NCI-H446 (cell line): ENCODE data around the gene PEX11A.

Experiments
- DNase-seq, 2 experiments: peaks; one replicate each; lab custom pipeline; 2025; lab: John Stamatoyannopoulos, UW

The PEX11A gene

GRCh38 chr15:89654847-89655805 is 35.4 kb downstream of the PEX11A start, which contains the start of gene KIF7:
TSS of gene KIF7 (minus strand) at chr15:89655467. CDS start at chr15:89652930, 2,537 bp downstream.
- DNase-seq: no peak

DNA sequence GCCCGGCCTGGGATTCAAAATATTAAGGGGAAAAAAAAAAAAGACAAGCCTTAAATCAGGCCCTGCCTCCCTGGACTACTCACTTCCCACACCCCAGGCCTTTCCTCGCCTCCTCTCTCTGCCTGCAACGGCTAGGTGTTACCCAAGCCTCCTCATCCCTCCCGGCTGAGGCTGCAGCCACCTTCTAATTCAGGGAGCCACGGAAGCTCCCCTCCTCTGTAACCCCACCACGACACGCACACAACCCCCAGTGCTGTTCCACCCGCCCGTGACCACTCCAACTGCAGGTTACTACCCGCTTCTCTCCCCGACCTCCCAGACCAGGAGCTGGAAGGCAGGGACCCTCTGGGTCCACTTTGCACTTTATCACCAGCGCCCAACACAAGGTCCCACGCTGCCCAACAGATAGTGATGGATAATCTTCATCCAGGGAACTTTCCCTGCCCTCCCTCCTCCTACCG is 36.2 kb downstream of the PEX11A start:
- no peak for DNase-seq

DNA sequence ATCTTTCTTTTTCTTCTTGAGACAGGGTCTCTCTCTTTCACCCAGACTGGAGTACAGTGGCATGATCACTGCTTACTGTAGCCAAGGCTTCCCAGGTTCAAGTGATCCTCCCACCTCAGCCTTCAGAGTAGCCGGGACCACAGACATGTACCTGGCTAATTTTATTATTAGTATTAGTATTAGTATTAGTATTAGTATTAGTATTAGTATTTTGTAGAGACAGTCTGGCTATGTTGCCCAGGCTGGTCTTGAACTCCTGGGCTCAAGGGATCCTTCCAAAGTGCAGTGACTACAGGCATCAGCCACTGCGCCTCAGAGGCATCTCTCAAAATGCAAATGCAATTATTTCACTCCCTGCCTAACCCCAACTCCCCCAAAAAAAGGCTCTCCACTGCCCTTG is 37.0 kb downstream of the PEX11A start:
- DNase-seq: no peak

GRCh38 chr15:89652666-89653065 is 37.9 kb downstream of the PEX11A start:
- no peak for DNase-seq

DNA sequence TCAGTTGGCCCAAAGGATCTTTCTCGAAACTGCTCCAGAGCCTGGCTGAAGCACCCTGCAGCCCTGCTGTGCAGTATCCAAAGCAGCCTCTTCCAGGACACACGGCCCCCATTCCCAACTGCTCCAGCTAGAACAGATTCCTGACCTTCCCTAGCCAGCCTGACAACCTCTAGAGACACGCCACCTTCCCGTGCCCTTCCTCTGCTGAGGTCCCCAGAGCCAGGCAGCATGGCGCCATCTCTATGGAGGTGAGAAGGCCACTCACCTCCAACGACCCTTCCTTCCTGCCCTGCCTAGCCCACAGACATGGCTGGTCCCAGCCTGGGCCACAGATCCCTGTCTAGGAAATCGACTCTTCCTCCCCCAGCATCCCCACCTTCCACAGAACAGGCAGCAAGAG is 38.4 kb downstream of the PEX11A start:
- no peak for DNase-seq

DNA sequence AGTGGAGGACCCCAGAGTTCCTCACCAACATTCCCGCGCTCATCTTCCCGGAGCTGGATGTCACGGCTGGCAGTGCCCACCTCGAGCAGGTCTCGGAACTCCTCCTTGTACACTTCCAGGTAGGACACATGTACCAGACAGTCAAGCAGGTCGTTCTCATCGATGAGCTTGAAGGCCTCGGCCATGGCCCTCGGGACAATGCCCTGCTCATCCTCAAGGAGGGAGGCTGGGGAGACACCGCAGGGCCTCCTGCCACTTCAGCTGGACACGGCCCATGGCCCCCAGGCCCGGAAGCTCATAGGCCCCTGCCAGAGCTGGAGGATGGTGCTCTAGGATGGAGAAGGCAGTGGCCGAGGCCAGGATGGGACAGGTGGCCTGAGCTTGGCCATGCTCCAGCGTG is 40.8 kb downstream of the PEX11A start:
- DNase-seq: no peak

DNA sequence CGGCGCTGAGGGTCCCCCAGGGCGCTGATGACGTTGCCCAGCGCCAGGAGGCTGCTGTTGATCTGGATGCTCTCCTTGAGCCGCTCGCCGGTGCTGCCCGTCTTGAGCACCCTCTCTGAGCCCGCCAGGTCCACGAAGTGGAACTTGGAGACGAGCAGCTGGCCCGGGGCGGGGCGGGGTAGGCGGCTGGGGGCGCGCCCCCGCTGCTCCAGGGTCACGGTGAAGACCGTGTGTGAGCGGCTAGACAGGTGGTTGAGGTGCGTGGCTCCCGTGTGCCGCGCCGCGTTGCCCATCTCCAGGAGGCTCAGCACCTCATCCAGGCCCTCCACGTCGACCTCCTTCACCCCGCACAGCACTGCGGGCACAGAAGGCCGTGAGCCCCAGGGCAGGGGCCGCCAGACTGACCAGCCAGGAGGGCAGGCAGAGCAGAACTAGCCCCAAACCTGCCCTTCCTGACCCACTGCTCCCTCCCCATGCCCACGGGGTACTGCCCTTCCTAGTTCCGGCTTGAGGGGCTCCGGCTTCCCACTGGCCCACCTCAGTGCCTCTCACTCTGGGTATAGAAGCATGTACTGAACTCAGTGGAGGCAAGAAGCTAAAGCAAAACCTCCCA is 41.4 kb downstream of the PEX11A start:
- no peak for DNase-seq

DNA sequence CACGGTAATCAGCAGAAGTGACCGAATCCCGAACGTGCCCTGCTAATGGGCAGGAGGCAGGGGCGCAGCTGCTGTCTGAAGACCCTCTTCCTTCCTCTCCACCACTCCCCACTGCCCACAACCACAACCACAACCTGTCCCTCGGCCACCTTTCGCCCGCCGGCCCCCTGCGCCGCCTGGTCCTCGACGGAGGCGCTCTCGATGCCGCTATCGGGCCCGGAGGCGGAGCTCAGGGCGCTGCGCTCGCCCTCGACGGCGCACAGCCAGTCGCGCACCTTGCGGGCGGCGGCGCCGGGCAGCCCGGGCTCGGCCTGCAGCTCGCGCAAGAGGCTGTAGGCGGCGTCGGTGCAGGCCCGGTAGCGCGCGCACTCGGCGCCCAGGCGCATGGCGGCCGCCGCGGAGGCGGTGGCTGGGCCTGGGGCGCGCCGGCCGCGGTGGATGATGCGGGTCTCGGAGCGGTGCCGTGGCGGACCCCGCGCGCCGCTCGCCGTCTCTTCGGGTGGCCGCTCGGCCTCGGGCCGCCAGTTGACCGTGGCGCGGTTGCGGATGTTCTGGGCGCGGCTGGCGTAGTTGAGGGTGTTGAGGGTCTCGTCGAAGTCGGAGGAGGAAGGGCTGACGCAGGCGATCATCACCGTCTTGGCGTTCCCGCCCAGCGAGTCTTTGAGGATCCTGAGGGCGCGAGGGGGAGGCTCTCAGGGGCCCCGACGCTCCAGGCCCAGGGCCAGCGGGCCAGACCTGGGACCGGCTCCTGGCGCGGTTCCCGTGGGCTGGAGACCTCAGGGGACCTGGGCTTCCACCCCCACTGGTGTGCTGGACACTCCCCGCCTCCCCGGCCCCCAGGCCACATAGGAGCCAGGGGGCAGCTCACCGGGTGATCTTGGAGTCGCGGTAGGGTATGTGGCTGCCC is 42.2 kb downstream of the PEX11A start:
- DNase-seq: no peak

DNA sequence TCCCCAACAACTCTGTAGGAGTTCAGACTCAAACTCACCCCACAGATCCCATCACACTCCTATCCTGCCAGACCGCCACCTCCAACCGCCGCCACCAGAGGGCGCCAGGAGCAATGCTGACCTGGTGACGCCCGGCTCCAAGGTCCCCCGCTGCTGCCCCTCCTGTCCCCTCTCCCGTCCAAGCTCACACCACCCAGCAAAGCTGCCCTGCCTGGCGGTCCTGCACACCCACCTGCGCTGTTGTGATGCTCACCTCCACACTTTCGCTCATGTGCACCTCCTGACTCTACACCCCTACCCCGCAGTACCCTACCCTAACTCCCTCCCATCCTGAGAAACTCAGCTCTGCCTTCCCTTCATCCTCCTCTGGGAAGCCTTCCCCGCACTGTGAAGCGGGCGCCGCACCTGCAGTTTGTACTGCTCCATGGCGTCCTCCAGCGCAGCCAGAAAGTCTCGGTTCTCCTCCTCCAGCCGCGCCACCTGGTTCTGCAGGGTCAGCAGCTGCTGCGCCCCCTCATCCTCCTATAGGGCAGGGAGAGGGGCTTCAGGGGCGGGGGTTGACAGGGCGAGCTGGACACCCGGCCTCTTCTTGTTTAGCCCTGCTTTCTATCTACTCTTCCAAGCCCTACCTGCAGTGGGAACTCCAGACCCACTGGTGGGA is 43.2 kb downstream of the PEX11A start:
- peak in 1 of 2 experiments; percentile 45 for DNase-seq

DNA sequence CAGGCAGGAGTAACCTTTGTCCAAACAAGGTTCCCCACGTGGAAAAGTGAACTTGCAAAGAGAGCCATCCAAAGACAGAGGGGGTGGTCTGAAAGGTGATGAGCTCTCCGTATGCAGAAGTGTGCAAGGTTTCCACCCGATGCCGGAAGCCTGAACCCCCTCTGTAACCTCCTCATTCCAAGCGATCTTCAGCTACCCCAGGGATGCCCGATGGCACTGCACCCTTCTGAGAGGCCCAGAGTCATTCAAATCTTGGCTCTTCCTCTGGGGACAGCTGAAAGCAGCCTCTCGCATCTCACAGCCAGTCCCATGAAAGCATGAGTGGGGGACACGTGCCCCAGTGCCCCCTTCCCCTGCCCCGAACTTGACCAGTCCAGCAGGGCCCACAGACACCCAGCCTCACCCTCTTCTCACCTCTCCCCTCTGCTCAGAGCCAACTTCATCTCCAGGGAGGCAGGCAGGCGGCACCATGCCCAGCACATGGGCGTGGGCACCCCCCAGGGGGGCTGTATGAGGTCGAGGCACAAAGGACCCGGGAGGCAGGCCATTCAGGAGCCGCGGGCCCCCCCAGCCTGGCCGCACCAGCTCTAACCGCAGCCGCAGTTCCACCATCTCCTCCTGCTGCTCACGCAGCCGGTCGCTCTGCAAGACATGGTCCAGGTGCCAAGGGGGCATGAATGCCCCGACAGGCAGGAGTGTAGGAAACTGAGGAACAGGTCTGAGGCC is 44.0 kb downstream of the PEX11A start:
- DNase-seq: no peak

- DNase-seq: no peak
Observed at GRCh38 chr15:89645680-89646079, 44.9 kb downstream of the PEX11A start.

- no peak for DNase-seq
Observed at GRCh38 chr15:89642106-89642505, 48.4 kb downstream of the PEX11A start.

GRCh38 chr15:89641053-89641452 is 49.5 kb downstream of the PEX11A start:
- no peak for DNase-seq

DNA sequence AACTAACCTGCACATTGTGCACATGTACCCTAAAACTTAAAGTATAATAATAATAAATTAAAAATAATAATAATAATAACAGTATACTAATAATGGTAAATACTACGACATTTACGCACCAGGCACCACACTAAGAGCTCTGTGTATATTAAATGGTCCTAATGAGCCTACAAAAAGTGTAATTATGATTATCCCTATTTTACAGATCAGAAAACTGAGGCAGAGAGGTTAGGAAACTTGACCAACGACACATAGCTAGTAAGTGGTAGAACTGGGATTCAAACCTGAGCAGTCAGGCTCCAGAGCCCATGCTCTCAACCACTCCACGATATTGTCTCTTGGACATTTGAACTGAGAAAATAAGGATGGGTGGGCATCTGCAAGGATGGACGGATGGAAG is 50.3 kb downstream of the PEX11A start:
- no peak for DNase-seq

DNA sequence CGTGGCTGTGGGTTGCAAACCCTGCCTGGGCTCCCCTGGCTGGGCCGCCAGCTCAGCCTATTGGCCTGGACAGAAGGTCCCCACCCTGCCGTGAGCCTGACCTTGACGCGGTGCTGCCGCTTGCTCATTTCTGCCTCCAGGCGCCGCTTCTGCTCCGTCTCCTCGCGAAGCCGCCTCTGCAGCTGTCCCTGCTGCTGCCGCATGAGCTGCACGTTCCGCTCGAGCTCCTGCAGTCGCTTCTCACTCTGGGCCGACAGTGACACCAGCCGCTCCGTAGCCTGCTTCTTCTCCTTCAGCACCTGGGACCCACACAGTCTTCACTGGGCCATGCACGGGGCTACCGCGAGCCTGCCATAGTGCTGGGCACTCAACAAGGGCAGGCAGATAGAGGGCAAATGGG is 57.0 kb downstream of the PEX11A start:
- DNase-seq: no peak

GRCh38 chr15:89632563-89633430 is 57.8 kb downstream of the PEX11A start:
- no peak for DNase-seq

DNA sequence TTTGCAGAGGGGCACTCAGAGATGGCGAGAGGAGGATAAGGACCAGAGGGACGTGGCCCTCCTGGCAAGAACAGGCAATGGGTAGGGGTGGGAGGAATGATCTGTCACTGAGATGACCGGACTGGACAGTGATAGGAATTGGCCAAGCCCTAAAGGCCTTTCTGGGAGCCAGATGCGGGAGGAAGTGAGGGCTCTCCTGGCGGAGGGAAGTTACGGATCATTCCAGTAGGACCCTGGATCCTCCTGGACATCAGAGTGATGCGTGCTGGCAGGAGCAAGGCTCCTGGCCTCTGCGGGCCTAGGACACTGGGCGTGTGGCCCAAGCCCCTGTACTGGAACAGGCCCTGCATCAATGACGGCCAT is 58.7 kb downstream of the PEX11A start:
- DNase-seq: no peak
